Activated CD4-positive, alpha-beta T cell treated with anti-CD3 and anti-CD28 coated beads, Interleukin-2, amount 10 ng/mL, durations not matched to agents 7 days and 5 days (primary cell): Measurements from ENCODE around the gene CUL4B. TPM values are rescaled to one million over a fixed set of nuclear protein-coding genes. Genes with fewer than 3 reads are reported as not detected.
"Not testable (repeated sequence)": the region's sequence is repeated elsewhere in the genome, so short reads cannot be mapped to it uniquely, and the experiment has no call there.

Source experiments
- CTCF ChIA-PET: fragments of 350-600 bp; sonication (Branson Sonifier 250); formaldehyde crosslinking; loops from one replicate; lab custom pipeline; 2021; ENCODE audit warnings: antibody characterized with exemption; lab: Charles Lee
- POLR2A ChIA-PET: fragments of 350-600 bp; sonication (Branson Sonifier 250); formaldehyde crosslinking; loops from one replicate; lab custom pipeline; 2021; ENCODE audit warnings: antibody characterized with exemption; lab: Charles Lee
- DNase-seq: peaks from one replicate; pipeline ENCODE4 v3.0.0-alpha.2; 2020
- H3K27ac Mint-ChIP-seq: one replicate; pipeline ENCODE4 v1.8.0; 2021; ENCODE audit warnings: mild to moderate bottlenecking, moderate library complexity, mixed read lengths
- H3K27me3 Mint-ChIP-seq: one replicate; pipeline ENCODE4 v1.8.0; 2021; ENCODE audit warnings: mixed read lengths
- H3K36me3 Mint-ChIP-seq: one replicate; pipeline ENCODE4 v1.8.0; 2021; ENCODE audit warnings: low read depth, mixed read lengths
- H3K4me1 Mint-ChIP-seq: one replicate; pipeline ENCODE4 v1.8.0; 2021; ENCODE audit warnings: mixed read lengths
- H3K4me3 Mint-ChIP-seq: one replicate; pipeline ENCODE4 v1.8.0; 2021; ENCODE audit warnings: mild to moderate bottlenecking, moderate library complexity, mixed read lengths
- H3K9me3 Mint-ChIP-seq: one replicate; pipeline ENCODE4 v1.8.0; 2021; ENCODE audit warnings: mixed read lengths
- total RNA-seq, 2 experiments: library from RNA; stranded (reverse); gene quantifications; one replicate each; pipeline ENCODE4 v1.2.3, GENCODE V29; 2021

The CUL4B gene
- 10 to 100 TPM; 44.8 to 46.2 TPM for total RNA-seq

GRCh38 chrX:120560842-120561633, at the start of gene CUL4B:
CUL4B (minus strand) TSS chrX:120560962; CDS start chrX:120560638, 324 bp downstream.
- ChIA-PET POLR2A (interaction anchor here (0.6 to 3.2 kb wide), 3 partner anchors 12 to 691 kb away, joined by 3 to 14 read pairs (median 6); partner anchors contain the start of gene MCTS1), CTCF (interaction anchor here (1.5 to 1.7 kb wide), 2 partner anchors 14 to 43 kb away, joined by 4 to 5 read pairs; partner anchors contain the start of gene MCTS1)
- peak within 1 kb of the TSS; percentile 99 for H3K4me3 Mint-ChIP-seq
- peak; percentile 94 for DNase-seq
- no peaks in the 10 kb centered on the region for H3K27me3 Mint-ChIP-seq
- peaks cover 26% of the 10 kb centered on the region for H3K4me1 Mint-ChIP-seq
- H3K36me3 Mint-ChIP-seq, result peaks cover 24% of the 10 kb centered on the region
- H3K27ac Mint-ChIP-seq, result peak within 1 kb of the TSS; percentile 99
- no peaks in the 10 kb centered on the region for H3K9me3 Mint-ChIP-seq

GRCh38 chrX:120604361-120604782, 43.6 kb upstream of the CUL4B start:
- peak; percentile 52 for DNase-seq
- Mint-ChIP-seq H3K36me3 (peaks cover 6% of the 10 kb centered on the region), H3K9me3 (no peaks in the 10 kb centered on the region), H3K4me3 (peak overlapping the region; percentile 99), H3K27me3 (no peaks in the 10 kb centered on the region), H3K27ac (peak overlapping the region; percentile 100), H3K4me1 (peaks cover 9% of the 10 kb centered on the region)
- CTCF ChIA-PET, result interaction anchor here (0.9 to 2.1 kb wide), 4 partner anchors 10 to 44 kb away, joined by 3 to 5 read pairs (median 4); partner anchors contain the start of gene CUL4B
- POLR2A ChIA-PET, result interaction anchor here (0.8 to 1.8 kb wide), 3 partner anchors 25 to 186 kb away, joined by 4 to 14 read pairs (median 5); partner anchors contain the start of genes C1GALT1C1 and CUL4B

- Mint-ChIP-seq H3K4me3 (peak within 1 kb of the TSS; percentile 99), H3K9me3 (no peaks in the 10 kb centered on the region), H3K36me3 (peaks cover 5% of the 10 kb centered on the region), H3K27ac (peak within 1 kb of the TSS; percentile 100), H3K27me3 (no peaks in the 10 kb centered on the region), H3K4me1 (peaks cover 9% of the 10 kb centered on the region)
- CTCF ChIA-PET, result interaction anchor here (0.9 to 2.1 kb wide), 4 partner anchors 9 to 43 kb away, joined by 3 to 5 read pairs (median 4); partner anchors contain the start of gene CUL4B
- POLR2A ChIA-PET, result interaction anchor here (0.8 to 1.8 kb wide), 3 partner anchors 26 to 187 kb away, joined by 4 to 14 read pairs (median 5); partner anchors contain the start of genes C1GALT1C1 and CUL4B
- DNase-seq, result peak; percentile 90
Observed at GRCh38 chrX:120603707-120604360, 43.1 kb upstream of the CUL4B start, which contains the start of gene MCTS1. MCTS1 (plus strand) TSS chrX:120604101; CDS start chrX:120604237, 136 bp downstream.

GRCh38 chrX:120585702-120586101, 24.9 kb upstream of the CUL4B start:
- no peak overlapping the region for H3K4me3 Mint-ChIP-seq
- ChIA-PET CTCF (no interaction called here), POLR2A (no interaction called here)
- H3K36me3 Mint-ChIP-seq, result no peaks in the 10 kb centered on the region
- no peak overlapping the region for H3K27ac Mint-ChIP-seq
- peaks cover 5% of the 10 kb centered on the region for H3K27me3 Mint-ChIP-seq
- no peaks in the 10 kb centered on the region for H3K9me3 Mint-ChIP-seq
- DNase-seq, result no peak
- H3K4me1 Mint-ChIP-seq, result no peaks in the 10 kb centered on the region

GRCh38 chrX:120575379-120576114, 14.8 kb upstream of the CUL4B start:
- Mint-ChIP-seq H3K9me3 (no peaks in the 10 kb centered on the region), H3K27me3 (no peaks in the 10 kb centered on the region), H3K36me3 (no peaks in the 10 kb centered on the region), H3K4me1 (peaks cover 4% of the 10 kb centered on the region), H3K4me3 (no peak overlapping the region), H3K27ac (no peak overlapping the region)
- POLR2A ChIA-PET, result no interaction called here
- DNase-seq, result no peak
- CTCF ChIA-PET, result no interaction called here

- DNase-seq, POLR2A ChIA-PET, H3K4me3 Mint-ChIP-seq, H3K9me3 Mint-ChIP-seq, CTCF ChIA-PET, H3K27ac Mint-ChIP-seq, H3K4me1 Mint-ChIP-seq, H3K36me3 Mint-ChIP-seq, H3K27me3 Mint-ChIP-seq: not testable (repeated sequence)
Observed at GRCh38 chrX:120573806-120574205, 13.0 kb upstream of the CUL4B start.

- H3K36me3 Mint-ChIP-seq, result no peaks in the 10 kb centered on the region
- peaks cover 4% of the 10 kb centered on the region for H3K4me1 Mint-ChIP-seq
Observed at GRCh38 chrX:120570011-120570600, 9.3 kb upstream of the CUL4B start.

GRCh38 chrX:120568609-120569008, 7.8 kb upstream of the CUL4B start:
- Mint-ChIP-seq H3K27me3 (no peaks in the 10 kb centered on the region), H3K36me3 (no peaks in the 10 kb centered on the region), H3K4me3 (no peak overlapping the region), H3K4me1 (peaks cover 4% of the 10 kb centered on the region), H3K9me3 (no peaks in the 10 kb centered on the region), H3K27ac (no peak overlapping the region)
- ChIA-PET POLR2A (no interaction called here), CTCF (no interaction called here)
- no peak for DNase-seq

More at GRCh38 chrX:120570011-120570600, 9.3 kb upstream of the CUL4B start:
- no peaks in the 10 kb centered on the region for H3K27me3 Mint-ChIP-seq
- no peaks in the 10 kb centered on the region for H3K9me3 Mint-ChIP-seq
- H3K27ac Mint-ChIP-seq, result no peak overlapping the region
- ChIA-PET POLR2A (no interaction called here), CTCF (no interaction called here)
- no peak for DNase-seq
- H3K4me3 Mint-ChIP-seq, result no peak overlapping the region

GRCh38 chrX:120568035-120568434, 7.3 kb upstream of the CUL4B start:
- Mint-ChIP-seq H3K9me3 (no peaks in the 10 kb centered on the region), H3K27ac (no peak overlapping the region), H3K4me3 (no peak overlapping the region), H3K27me3 (no peaks in the 10 kb centered on the region), H3K4me1 (peaks cover 4% of the 10 kb centered on the region), H3K36me3 (no peaks in the 10 kb centered on the region)
- ChIA-PET CTCF (no interaction called here), POLR2A (no interaction called here)
- no peak for DNase-seq

- CTCF ChIA-PET, result no interaction called here
Observed at GRCh38 chrX:120566817-120567216, 6.1 kb upstream of the CUL4B start.

GRCh38 chrX:120564925-120565324, 4.2 kb upstream of the CUL4B start:
- Mint-ChIP-seq H3K36me3 (peaks cover 2% of the 10 kb centered on the region), H3K27me3 (no peaks in the 10 kb centered on the region), H3K4me1 (peaks cover 10% of the 10 kb centered on the region), H3K4me3 (no peak overlapping the region), H3K27ac (no peak overlapping the region), H3K9me3 (no peaks in the 10 kb centered on the region)
- POLR2A ChIA-PET, result no interaction called here
- DNase-seq, result no peak
- CTCF ChIA-PET, result no interaction called here

More at GRCh38 chrX:120566817-120567216, 6.1 kb upstream of the CUL4B start:
- H3K9me3 Mint-ChIP-seq, result no peaks in the 10 kb centered on the region
- no peak for DNase-seq
- no peaks in the 10 kb centered on the region for H3K36me3 Mint-ChIP-seq
- H3K27ac Mint-ChIP-seq, result no peak overlapping the region
- H3K27me3 Mint-ChIP-seq, result no peaks in the 10 kb centered on the region
- H3K4me3 Mint-ChIP-seq, result no peak overlapping the region
- H3K4me1 Mint-ChIP-seq, result peaks cover 12% of the 10 kb centered on the region
- POLR2A ChIA-PET, result no interaction called here

- Mint-ChIP-seq H3K36me3 (peaks cover 15% of the 10 kb centered on the region), H3K27me3 (no peaks in the 10 kb centered on the region), H3K9me3 (no peaks in the 10 kb centered on the region), H3K4me3 (no peak overlapping the region), H3K4me1 (peaks cover 17% of the 10 kb centered on the region), H3K27ac (peak overlapping the region; percentile 99)
- no peak for DNase-seq
- ChIA-PET POLR2A (interaction anchor here (3.2 kb wide), 1 partner anchor 42 kb away, joined by 14 read pairs; the partner anchor contains the start of gene MCTS1), CTCF (interaction anchor here (1.5 kb wide), 1 partner anchor 16 kb away, joined by 4 read pairs; no protein-coding TSS in a partner anchor)
Observed at GRCh38 chrX:120562569-120562926, 1.8 kb upstream of the CUL4B start.
